SK-N-SH (cell line): ENCODE data around the gene DTD2. TPM values are rescaled to one million over a fixed set of nuclear protein-coding genes. Genes with fewer than 3 reads are reported as not detected.

Experiments
- CTCF ChIA-PET: fragments of 300-600, 350-600 bp; formaldehyde crosslinking; extraction: SDS; loops from one replicate; lab custom pipeline; 2021; lab: Yijun Ruan, JAX
- POLR2A ChIA-PET: fragments of 350-600 bp; sonication (Branson Sonifier 250); formaldehyde crosslinking; extraction: SDS; loops from one replicate; lab custom pipeline; 2020; ENCODE audit warnings: antibody characterized with exemption, inconsistent platforms; lab: Yijun Ruan, JAX
- DNase-seq: peaks from one replicate; pipeline ENCODE4 v3.0.0; 2012
- H2AFZ ChIP-seq: fragments of 200-600 bp; sonication (generic); 2 replicates; pipeline ENCODE4 v1.8.1; 2016; ENCODE audit warnings: antibody characterized with exemption, mild to moderate bottlenecking, low read depth
- H3F3A ChIP-seq: fragments of 200-600 bp; sonication (generic); replicated peaks from 2 replicates; pipeline ENCODE3; 2016; ENCODE audit warnings: antibody characterized with exemption, mild to moderate bottlenecking; ENCODE audit not compliant: insufficient read depth
- H3K27ac ChIP-seq, 2 experiments: fragments of 200-500 bp in 1 of 2; fragments of 200-600 bp in 1 of 2; sonication (Bioruptor generic) in 1 of 2; sonication (generic), shearing (Covaris generic) in 1 of 2; 2 replicates each; pipeline versions ENCODE4 v1.5.1 to v1.6.1; 2014 to 2016; ENCODE audit warnings: low read depth in 2 of 2, inconsistent platforms in 1 of 2, low read length in 1 of 2, mild to moderate bottlenecking in 1 of 2, mixed read lengths in 1 of 2
- H3K27me3 ChIP-seq: fragments of 200-600 bp; sonication (generic), shearing (Covaris generic); 2 replicates; pipeline ENCODE4 v1.6.1; 2016; ENCODE audit warnings: mixed run types; ENCODE audit not compliant: insufficient read depth
- H3K36me3 ChIP-seq, 2 experiments: fragments of 200-500 bp in 1 of 2; fragments of 200-600 bp in 1 of 2; sonication (Bioruptor generic) in 1 of 2; sonication (generic) in 1 of 2; replicated peaks in 1 of 2; 2 replicates each; pipeline versions ENCODE3 to v1.5.1; 2014 to 2016; ENCODE audit warnings: low read length in 1 of 2, mild to moderate bottlenecking in 1 of 2; ENCODE audit not compliant: insufficient read depth in 2 of 2, control insufficient read depth in 1 of 2
- H3K4me1 ChIP-seq, 2 experiments: fragments of 200-500 bp in 1 of 2; fragments of 200-600 bp in 1 of 2; sonication (Bioruptor generic) in 1 of 2; sonication (generic), shearing (Covaris generic) in 1 of 2; 2 replicates each; pipeline versions ENCODE4 v1.5.1 to v1.6.1; 2014 to 2016; ENCODE audit warnings: low read depth in 1 of 2, low read length in 1 of 2, mixed run types in 1 of 2; ENCODE audit not compliant: insufficient read depth in 2 of 2, control insufficient read depth in 1 of 2
- H3K4me2 ChIP-seq: fragments of 200-600 bp; sonication (generic), shearing (Covaris generic); 2 replicates; pipeline ENCODE4 v1.6.1; 2017; ENCODE audit warnings: mixed run types
- H3K4me3 ChIP-seq, 2 experiments: fragments of 200-500 bp in 1 of 2; fragments of 200-600 bp in 1 of 2; sonication (Bioruptor generic) in 1 of 2; sonication (generic), shearing (Covaris generic) in 1 of 2; 2 replicates each; pipeline versions ENCODE4 v1.5.1 to v1.8.1; 2014 to 2016; ENCODE audit warnings: low read depth in 2 of 2, inconsistent platforms in 1 of 2, low read length in 1 of 2, mild to moderate bottlenecking in 1 of 2, mixed read lengths in 1 of 2, moderate library complexity in 1 of 2
- H3K79me2 ChIP-seq: fragments of 200-600 bp; sonication (generic); 2 replicates; pipeline ENCODE4 v1.8.1; 2017; ENCODE audit warnings: mild to moderate bottlenecking; ENCODE audit not compliant: insufficient read depth
- H3K9ac ChIP-seq: fragments of 200-600 bp; sonication (generic); 2 replicates; pipeline ENCODE4 v1.6.1; 2017; ENCODE audit warnings: mixed run types
- H3K9me2 ChIP-seq: fragments of 200-600 bp; sonication (generic); 2 replicates; pipeline ENCODE4 v1.6.1; 2017; ENCODE audit warnings: mixed run types
- H3K9me3 ChIP-seq: fragments of 200-600 bp; sonication (generic); 2 replicates; pipeline ENCODE4 v1.6.1; 2017; ENCODE audit warnings: mixed run types, mild to moderate bottlenecking, moderate library complexity
- H4K20me1 ChIP-seq: fragments of 200-600 bp; sonication (generic); 2 replicates; pipeline ENCODE4 v1.6.1; 2017; ENCODE audit warnings: mild to moderate bottlenecking, mixed run types; ENCODE audit not compliant: insufficient read depth
- CHD2 ChIP-seq: fragments of 150-350 bp; IDR thresholded peaks from 2 replicates; pipeline ENCODE4 v1.6.1; 2018; ENCODE audit warnings: low read length; ENCODE audit not compliant: partially characterized antibody
- FOSL2 ChIP-seq: IDR thresholded peaks from 2 replicates; pipeline ENCODE4 v1.4.0; 2012; ENCODE audit warnings: low read depth, mild to moderate bottlenecking, moderate library complexity, borderline replicate concordance
- IRF3 ChIP-seq: fragments of 150-350 bp; IDR thresholded peaks from 2 replicates; pipeline ENCODE4 v1.6.1; 2016; ENCODE audit warnings: mild to moderate bottlenecking, low read depth, low read length
- JUND ChIP-seq: IDR thresholded peaks from 2 replicates; pipeline ENCODE4 v1.4.0; 2012
- MXI1 ChIP-seq: IDR thresholded peaks from 2 replicates; pipeline ENCODE4 v1.6.1; 2012; ENCODE audit warnings: mild to moderate bottlenecking, low read depth, low read length, improper control_type of control experiment
- RCOR1 ChIP-seq: fragments of 150-350 bp; IDR thresholded peaks from 2 replicates; pipeline ENCODE4 v1.6.1; 2017; ENCODE audit warnings: antibody characterized with exemption, low read length
- REST ChIP-seq: IDR thresholded peaks from 2 replicates; pipeline ENCODE4 v1.6.1; 2012; ENCODE audit warnings: mild to moderate bottlenecking, low read depth, low read length, moderate library complexity
- TAF1 ChIP-seq: IDR thresholded peaks from 2 replicates; pipeline ENCODE4 v1.6.1; 2012; ENCODE audit warnings: low read depth, mild to moderate bottlenecking, low read length, moderate library complexity, borderline replicate concordance
- TCF12 ChIP-seq: IDR thresholded peaks from 2 replicates; pipeline ENCODE4 v1.4.0; 2012
- YY1 ChIP-seq: IDR thresholded peaks from 2 replicates; pipeline ENCODE4 v1.4.0; 2012; ENCODE audit warnings: low read depth, mild to moderate bottlenecking
- WGBS: methylation state at CpG from one replicate; pipeline ENCODE4 v1.1.6; 2017; ENCODE audit warnings: low lambda C conversion rate; 5-methylcytosine and 5-hydroxymethylcytosine counted together
- polyA plus RNA-seq, 3 experiments: library from polyadenylated mRNA; depleted of rRNA; stranded (reverse); fragments of >200 nt; gene quantifications; 2 replicates each; pipeline ENCODE4 v1.2.3, GENCODE V29; 2012

DTD2 gene
- polyA plus RNA-seq, 1 of the 3 experiments (the other 2 are of a cell fraction): 10.5 TPM

GRCh38 chr14:31484754-31485153, 27.4 kb upstream of the DTD2 start:
- Histone ChIP-seq H3K79me2 (no peaks in the 10 kb centered on the region), H3K9ac (no peak overlapping the region), H3K9me2 (no peaks in the 10 kb centered on the region), H3K9me3 (no peaks in the 10 kb centered on the region), H4K20me1 (no peaks in the 10 kb centered on the region), H2AFZ (no peak overlapping the region), H3K36me3 (no peaks in the 10 kb centered on the region), H3K27ac (no peak overlapping the region), H3K4me3 (no peak overlapping the region), H3K27me3 (no peaks in the 10 kb centered on the region), H3K4me1 (no peaks in the 10 kb centered on the region), H3K4me2 (no peak overlapping the region), H3F3A (no peaks in the 10 kb centered on the region)
- ChIA-PET CTCF (no interaction called here), POLR2A (no interaction called here)
- 85% methylated on average over 3 of the region's 3 CpGs for WGBS
- TF ChIP-seq REST (no peak), JUND (no peak), YY1 (no peak), RCOR1 (no peak), MXI1 (no peak), FOSL2 (no peak)
- DNase-seq: no peak

- WGBS: 75% methylated on average over 4 of the region's 4 CpGs
- POLR2A ChIA-PET: interaction anchor here (0.7 kb wide), 1 partner anchor 397 kb away, joined by 3 read pairs; no protein-coding TSS in a partner anchor
Measured at GRCh38 chr14:31480156-31480555, 22.9 kb upstream of the DTD2 start.

More at GRCh38 chr14:31480156-31480555, 22.9 kb upstream of the DTD2 start:
- H3K4me1 ChIP-seq: no peaks in the 10 kb centered on the region
- no peaks in the 10 kb centered on the region for H3F3A ChIP-seq
- no peaks in the 10 kb centered on the region for H3K79me2 ChIP-seq
- H2AFZ ChIP-seq: no peak overlapping the region
- H3K9me2 ChIP-seq: no peaks in the 10 kb centered on the region
- no peaks in the 10 kb centered on the region for H3K9me3 ChIP-seq
- no peaks in the 10 kb centered on the region for H3K36me3 ChIP-seq
- TF ChIP-seq IRF3 (no peak), FOSL2 (no peak), TAF1 (no peak), CHD2 (no peak), TCF12 (no peak), YY1 (no peak)
- H3K4me2 ChIP-seq: no peak overlapping the region
- H3K9ac ChIP-seq: no peak overlapping the region
- no peak for DNase-seq
- no peaks in the 10 kb centered on the region for H4K20me1 ChIP-seq
- H3K27ac ChIP-seq: no peak overlapping the region
- CTCF ChIA-PET: interaction anchor here (1.8 kb wide), 1 partner anchor 31 kb away, joined by 5 read pairs; no protein-coding TSS in a partner anchor
- no peak overlapping the region for H3K4me3 ChIP-seq
- H3K27me3 ChIP-seq: no peaks in the 10 kb centered on the region
